HG02943 (cell line): ENCODE data around the gene GJA5.

ENCODE experiments used
- ATAC-seq: cut with Tn5 transposase; IDR thresholded peaks from one replicate; pipeline ENCODE4 v1.9.1; 2021; ENCODE audit warnings: mild to moderate bottlenecking, low read depth, moderate library complexity; ENCODE audit not compliant: unreplicated experiment

Gene GJA5

DNA sequence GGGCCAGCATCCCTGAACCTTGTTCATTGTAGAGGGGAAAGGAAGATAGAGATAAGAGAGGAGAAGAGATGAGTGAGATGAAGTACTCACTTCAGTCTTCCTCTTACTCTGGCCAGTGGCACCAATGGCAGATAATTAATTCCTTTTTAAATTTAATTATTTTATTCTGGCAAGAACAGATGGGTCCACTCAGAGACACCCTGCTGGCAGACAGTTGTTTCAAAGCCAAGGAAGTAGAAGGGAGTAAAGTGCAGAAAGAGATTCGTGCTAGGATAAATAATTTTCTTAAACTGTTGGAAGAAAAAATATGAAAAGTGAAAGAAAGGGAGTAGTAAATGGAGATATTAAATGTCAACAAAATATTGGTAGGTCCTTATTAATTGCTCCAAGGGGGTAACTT, 7.7 kb upstream of the GJA5 start:
- no peak for ATAC-seq

DNA sequence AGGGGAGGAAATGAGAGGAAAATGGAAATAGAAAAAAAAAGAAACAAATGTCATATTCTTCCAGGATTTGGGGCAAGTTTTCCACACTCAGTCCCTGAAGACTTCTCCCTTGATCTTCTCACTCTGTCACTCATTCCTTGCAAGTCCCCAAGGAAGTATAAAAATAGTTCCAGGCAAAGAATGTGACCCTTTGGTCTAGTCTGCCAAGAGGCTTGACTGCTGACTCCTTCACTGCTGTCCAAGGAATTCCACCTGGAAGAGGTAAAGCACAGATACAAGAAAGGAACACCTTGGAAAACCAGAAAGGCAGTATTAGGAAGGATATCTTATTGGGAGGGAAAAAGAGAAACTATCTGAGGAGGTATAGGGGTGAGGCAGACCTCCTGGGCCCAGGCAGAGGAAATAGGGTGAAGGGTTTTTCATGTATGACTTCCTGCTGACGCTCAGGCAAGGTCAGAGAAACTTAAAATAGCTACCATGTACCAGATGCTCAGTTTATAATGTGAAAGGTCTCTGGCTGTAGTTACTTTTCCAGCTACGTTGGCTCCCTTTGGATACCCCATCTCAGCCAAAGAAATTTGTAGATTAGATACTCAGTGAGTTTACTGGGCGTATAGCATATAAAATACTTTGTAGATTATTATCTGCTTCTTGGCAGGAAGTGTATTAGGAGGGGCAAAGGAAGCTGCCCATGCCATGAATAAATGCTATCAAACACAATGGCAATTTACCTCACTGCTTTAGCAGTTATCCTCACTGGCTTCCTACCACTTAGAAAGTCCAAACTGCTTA, 2.0 kb upstream of the GJA5 start:
- no peak for ATAC-seq

DNA sequence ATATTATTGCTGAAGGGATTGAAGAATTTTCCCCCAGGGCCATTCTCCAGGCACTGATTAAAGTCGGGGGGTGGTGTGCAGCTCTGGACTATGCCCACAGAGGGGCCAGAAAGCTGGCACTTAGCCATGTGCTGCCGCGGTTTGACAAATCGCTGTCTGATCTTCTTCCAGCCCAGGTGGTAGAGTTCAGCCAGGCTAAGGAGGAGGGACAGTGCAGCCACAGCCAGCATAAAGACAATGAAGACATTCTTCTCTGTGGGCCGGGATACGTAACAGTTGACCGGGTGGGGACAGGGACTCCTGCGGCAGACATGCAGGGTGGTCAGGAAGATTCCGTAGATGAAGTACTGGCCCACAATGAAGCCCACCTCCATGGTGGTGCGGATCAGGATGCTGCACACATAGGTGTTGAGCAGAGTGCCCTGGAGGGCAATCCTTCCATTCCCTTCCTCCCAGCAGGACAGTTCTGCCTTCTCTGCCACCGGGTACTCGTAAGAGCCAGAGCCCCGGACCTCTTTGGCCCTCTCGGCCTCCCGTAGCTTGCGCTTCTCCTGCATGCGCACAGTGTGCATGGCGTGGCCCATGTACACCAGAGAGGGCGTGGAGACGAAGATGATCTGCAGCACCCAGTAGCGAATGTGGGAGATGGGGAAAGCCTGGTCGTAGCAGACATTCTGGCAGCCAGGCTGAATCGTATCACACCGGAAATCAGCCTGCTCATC, 1.9 kb downstream of the GJA5 start:
- ATAC-seq, result no peak

DNA sequence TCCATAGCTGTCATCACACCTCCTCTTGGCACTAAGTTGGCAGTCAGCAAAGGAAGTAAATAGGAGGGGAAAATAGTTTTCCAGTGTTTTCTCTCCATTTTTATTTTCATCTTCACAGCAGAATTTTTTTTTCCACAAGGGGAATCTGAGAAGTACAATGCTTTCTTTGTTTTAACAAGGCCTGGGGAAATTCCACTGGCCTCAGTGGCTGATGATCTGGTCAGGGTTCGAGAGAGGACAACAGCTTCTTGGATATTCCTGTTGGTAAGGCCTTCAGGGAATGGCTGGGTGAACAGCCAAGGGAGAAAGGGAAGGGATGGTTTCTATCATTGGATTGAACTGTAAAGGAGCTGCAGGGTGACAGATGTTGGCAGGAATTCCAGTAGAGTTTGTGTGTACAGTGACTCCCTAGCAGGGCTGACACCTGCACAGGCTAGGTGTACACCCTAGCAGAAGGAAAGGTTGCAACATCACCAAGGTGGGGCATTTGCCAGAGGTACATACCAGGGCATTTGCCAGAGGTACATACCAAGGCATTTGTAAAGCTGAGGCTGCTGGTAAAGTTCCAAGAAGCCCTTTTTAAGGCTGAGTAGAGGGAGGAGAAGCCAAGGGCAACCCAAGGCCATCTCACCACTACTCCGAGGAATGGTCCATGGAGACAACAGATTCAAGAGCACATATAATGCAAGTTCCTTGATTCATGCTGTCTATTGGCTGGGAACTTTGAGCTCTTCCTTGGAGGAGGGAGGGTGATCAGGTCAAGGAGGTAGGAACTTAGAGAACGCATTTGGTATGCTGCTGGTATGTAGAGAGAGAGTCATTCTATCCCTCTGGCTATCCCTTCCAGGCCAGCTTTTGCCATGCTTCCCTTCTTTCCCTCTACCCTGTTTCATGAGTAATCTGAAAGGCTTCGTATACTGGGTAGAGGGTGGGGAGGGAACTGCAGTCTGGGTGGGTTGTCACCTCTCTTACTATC, 3.1 kb downstream of the GJA5 start:
- ATAC-seq, result no peak

DNA sequence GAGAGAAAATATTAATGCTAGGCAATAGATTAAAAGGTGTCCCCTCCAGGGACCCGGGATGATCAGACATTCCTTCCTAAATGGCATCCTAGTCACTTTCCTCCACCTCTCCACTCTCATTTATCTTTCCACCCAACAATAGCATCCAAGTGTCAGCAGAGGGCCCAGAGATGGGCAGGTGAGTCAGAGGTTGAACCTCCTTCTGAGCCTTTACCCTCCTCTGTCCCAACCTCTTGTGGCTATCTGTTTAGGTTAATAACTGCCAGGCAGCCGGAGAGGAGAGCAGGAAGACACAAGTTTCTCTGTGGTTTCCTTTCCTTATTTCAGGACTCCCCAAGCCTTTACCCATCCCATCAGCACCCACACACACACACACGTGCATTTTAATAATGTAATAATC, 4.1 kb downstream of the GJA5 start:
- no peak for ATAC-seq

DNA sequence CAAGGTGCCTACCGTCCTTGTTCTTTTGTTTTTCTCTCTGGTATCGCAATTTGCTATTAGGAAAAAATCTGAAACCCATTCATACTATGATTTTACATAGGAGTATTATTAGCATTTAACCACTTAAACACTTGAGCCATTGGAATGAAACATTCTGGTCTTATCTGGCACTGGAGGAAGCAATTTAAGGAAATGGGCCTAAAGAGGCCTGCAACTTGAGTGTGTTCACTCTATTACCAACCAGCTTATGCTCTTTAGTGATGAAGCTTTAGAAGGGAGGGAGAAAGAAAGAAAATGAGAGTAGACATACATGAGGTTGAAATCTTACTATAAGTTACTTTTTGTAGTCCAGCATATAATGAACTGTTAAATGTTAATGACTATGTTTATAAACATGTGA, 5.7 kb downstream of the GJA5 start:
- ATAC-seq, result no peak

DNA sequence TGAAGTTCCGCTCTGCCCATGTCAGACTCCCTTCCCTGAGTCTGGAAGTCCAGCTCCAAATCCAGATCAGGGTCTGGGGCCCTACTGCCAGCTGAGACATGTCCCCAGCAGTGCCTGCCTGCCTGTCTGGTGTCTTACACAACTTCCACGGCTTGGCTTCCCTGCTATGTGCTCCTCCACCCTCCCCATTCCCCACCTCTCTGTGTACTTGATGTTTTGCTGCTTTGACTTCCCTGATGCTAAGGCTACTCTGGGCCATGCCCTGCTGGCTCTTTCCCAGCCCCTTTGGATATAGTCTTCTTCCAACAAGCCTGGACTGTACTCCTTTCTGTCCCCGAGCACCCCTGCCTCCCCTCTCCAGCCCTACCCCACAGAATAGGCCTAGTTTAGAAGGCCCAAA, 7.3 kb downstream of the GJA5 start:
- ATAC-seq, result no peak

DNA sequence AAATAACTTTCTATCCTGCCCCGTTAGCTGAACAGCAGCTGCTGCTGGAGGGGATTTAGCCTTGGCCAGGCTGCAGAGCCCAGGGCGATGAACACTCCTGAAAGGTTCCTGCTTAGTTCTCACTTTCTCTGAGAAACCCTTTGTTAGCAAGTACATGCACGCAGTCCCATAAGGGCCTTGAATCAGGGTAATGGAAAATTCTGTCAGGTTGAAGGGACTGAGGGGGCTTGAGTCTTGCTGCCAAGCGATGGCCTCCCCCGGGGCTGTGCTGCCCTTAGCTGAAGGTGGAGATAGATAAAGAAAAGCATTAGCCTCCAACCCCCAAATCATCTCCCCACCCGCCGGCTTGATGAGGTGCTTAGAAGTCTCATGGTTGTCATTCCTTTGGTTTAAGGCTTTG, 7.9 kb downstream of the GJA5 start:
- no peak for ATAC-seq

DNA sequence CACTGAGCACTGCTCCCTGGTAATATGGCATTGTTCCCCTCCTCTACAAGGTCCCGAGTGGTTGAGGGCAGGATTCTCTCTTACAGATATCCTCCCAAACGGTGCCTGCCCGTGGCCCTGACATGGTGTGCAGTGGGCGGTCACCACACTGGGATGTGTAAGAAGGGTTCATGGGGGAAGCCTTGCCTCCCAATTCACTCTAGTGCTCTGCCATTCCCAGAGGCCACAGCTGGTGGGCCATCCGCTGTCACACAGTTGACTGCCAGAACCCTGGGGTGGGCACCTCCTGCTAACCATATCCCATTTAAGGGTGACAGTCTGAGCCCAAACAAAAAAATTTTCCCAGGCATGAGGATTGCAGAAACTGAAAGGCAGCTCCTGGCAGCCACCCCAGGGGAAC, 9.1 kb downstream of the GJA5 start:
- no peak for ATAC-seq

DNA sequence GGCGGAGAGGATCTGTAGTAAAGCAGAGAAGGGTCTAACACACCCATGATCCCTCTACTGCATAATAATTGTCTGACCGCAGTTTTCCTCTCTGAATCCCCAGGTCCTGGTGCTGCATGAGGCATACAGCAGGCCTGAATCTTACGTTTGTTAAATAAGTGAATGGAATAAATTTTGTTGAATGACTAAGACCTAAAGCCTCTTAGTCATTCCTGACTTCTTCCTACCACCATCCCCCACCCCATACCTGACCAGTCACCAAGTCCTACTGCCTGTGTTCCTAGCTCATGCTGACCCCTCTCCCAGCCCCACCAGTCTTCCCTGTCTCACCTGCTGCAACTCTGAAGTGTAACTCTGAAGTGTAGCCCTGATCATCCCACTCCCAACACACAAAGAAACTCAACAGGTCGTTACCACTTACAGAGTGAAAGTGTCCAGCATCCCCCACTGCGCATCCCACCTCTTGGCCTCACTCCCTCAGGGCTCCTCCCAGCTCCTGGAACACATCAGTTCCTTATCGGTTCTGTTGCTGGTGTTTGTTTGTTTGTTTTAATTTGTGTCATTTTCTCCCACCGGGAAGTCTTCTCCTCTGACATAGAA, 9.7 kb downstream of the GJA5 start:
- no peak for ATAC-seq

DNA sequence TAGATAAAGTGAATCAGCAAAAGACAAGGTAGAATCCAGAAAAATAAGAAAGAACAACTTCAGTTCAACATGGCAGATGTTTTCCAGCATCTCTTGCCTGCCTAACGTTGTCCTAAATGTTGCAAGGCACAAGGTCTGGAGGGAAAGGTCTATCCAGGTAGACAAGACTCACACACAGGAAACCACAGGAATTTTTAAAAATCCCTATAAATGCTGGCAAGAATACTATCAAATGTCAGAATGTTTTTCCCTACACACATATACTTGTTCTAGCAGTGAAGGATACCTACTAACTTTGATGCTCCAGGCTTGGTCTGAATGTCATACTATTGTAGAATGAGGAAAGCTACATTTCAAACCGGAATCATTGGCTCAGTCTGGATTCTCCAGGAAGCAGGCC, 10.6 kb downstream of the GJA5 start:
- no peak for ATAC-seq

DNA sequence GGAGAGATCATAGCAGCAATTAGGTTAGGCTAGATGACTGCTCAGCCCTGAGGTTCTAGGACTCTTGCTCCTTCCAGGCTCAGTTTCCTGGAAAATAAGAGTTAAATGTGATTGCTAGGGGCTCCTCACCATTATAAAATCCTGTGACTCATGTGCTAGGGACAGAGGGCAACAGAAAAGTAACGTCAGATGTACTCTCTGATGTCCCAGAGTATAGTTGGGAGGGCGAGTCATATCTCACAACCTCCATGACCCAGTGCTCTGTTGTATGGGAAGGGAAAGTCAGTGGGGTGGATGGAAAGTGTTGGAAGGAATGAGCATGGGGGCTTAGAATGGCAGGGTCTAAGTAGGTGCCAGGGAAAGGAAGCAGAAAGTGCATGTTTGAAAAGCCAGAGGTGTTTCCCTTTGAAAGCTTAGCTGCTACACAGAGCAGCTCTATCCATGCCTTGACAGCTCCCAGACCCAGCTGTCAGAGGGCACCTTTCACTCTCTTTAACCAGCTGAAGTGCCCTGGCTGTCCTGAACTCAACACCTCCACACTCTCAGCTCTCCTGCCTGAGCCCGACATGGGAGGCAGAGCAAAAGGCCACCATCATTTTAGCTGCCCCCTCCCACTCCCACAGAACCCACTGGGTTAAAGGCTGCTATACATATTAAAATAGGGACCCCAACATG, 11.6 kb downstream of the GJA5 start:
- no peak for ATAC-seq

DNA sequence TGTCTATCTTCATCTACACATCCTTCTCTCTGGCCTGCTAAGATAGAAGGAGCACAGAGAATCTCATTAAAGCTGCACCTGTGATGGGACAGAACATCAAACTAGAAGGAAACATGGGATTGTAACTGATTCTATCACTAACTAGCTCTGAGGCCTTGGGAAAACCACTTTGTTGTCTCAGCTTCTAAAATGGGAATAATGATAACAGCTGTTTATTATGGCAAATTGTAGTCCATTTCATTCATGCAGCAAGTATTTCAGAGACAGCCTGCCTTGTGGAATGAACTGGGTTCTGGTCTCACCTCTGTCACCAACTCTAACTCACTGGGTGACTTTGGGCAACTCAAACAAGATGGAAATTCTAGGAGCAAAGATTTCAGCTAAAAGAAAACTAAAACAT, 12.4 kb downstream of the GJA5 start:
- no peak for ATAC-seq

DNA sequence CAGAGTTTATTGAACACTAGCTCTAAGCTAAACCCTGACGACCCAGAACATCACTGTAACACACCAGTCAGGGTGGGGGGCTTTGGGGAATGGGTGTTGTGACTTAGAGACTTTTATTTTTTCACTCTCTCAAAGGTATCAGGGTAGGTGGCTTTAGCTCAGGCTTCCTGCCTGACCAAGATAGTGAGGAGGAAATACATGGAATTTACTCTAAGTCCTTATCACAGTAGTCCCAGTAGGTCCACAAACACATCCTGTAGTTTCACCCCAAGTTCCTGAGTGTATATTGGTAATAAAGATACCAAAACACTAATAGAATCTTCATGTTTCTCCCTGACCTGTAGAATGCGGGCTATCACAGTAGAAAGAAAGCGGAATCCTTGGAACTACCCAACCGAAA, 15.1 kb downstream of the GJA5 start:
- no peak for ATAC-seq

DNA sequence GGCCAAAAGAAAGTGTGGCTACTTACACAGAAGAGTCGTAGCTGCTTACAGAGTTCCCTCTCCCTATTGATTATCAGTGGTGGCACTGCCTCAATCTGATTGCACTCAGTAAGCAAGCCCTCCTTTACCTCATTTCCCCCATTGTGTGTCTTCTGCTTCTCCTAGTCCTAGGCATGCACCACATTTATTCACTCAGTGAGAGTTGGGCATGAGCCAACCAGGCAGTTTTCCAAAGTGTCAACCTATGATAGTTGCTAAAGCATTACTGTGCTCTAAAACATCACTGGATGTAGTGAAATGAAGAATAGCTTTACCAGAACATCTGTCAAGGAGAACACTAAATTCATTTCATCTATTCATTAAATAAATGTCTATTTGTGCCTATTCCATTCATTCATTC, 19.3 kb downstream of the GJA5 start:
- ATAC-seq, result no peak

DNA sequence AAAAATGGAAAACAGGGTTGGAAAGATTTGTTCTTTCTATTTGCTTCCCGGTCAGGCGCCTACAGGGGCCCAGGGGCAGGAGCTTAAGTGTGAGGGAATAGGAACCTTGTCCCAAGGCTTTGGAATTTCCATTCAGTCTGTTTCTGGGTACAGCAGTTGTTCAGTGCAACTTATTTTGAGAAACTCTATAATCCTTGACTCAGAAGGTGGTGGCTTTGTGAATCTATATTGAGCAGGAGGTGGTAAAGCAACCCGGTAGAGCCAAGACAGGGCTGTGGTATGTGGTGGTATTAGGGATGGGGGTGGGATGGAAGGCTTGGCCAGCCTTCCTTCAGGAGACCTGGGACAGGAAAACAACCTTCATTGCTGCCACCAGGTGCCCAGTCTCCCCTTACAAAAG, 20.0 kb downstream of the GJA5 start:
- ATAC-seq, result no peak

DNA sequence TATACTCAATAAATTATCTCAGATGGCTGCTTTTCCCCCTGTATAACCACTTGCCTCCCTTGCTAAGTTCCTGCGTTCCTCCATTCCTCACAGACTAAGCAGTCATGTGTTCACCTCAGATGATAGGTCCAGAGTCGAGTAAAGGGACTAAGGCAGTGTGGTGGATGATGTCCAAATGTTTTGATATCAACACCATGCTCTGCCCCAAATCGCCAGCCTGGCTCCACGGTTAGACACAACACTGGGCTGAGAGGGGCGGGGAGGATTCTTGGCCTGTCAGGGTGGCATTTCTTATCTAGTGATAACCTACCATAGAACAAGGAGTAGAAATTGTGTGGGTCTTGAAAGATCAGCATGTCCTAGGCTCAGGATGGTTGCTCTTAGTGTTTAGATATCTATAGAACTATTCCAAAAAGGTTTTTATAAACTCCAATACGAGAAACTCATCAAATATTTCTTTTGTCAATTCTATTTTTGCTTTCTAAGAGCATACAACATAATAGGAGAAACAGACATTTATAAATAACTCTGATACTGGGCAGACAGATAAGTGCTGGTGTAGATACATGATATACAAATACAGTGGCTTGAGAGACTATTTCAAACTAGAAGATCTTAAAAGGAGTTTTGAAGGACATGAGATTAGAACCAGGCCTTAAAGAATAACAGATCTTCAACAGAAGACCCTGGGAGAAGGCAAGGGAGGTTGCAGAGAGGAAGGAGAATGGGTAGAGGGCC, 21.5 kb downstream of the GJA5 start:
- ATAC-seq, result no peak

DNA sequence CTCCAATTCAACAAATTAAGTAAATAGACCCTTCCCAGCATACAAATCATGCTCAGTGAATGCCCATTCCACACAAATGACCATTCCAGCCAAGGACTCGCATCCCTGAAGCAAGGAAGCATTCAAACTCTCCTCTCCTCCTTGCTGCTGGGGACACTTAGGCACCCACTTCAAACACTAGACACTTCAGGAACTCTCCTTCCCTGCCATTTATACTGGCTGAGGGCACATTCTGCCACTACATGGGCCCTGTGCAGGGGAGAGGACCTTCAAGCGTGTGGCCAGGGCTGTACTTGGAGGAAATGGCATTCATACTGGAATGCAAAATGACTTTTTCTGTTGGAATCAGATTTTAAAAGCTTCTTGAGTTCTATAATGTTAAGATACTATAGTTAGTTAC, 22.3 kb downstream of the GJA5 start:
- ATAC-seq, result no peak

DNA sequence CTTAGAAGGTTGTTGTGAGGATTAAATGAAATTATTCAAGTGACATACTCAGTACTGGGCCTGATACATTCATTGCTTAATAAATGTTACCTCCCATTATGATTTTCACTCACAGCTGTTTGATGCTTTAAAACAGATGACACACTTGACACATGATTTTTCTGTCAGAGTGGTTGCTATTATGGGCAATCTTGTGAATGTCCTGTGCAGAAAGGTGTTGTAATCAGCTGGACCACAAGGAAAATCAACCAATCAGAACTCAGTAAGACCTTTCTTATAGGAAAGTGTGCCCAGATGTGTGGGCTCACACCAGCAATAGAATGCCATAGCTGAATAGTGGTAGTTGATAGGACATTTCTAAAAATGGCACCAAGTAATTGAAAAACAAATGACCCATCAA, 23.5 kb downstream of the GJA5 start:
- ATAC-seq, result no peak

DNA sequence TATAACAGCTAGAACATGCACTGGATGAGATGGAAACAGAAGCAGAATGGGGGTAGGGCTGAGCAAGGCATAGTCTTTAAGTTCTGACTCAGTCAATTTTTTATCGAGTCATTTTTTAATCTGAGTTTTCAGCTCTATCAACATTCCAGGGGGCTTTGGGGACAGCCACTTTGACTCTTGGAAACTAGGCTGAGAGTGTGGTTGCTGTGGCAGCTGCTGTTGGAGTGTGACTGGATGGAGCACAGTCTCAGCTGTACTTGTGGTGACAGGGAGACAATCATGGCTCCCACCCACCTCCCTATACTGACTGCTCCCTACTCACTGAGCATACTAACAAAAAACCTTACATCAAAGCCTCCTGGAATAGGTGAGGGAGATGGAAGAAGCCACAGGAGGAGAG, 25.0 kb downstream of the GJA5 start:
- no peak for ATAC-seq
